ENCODE measurements around the gene PHETA1. TPM values are rescaled to one million over a fixed set of nuclear protein-coding genes. Genes with fewer than 3 reads are reported as not detected.
A peak's percentile ranks its signal among the peaks of the same experiment; 100 is the strongest.

The PHETA1 gene
- total RNA-seq, 1 experiment from 2014 or later = 10.6 TPM

DNA sequence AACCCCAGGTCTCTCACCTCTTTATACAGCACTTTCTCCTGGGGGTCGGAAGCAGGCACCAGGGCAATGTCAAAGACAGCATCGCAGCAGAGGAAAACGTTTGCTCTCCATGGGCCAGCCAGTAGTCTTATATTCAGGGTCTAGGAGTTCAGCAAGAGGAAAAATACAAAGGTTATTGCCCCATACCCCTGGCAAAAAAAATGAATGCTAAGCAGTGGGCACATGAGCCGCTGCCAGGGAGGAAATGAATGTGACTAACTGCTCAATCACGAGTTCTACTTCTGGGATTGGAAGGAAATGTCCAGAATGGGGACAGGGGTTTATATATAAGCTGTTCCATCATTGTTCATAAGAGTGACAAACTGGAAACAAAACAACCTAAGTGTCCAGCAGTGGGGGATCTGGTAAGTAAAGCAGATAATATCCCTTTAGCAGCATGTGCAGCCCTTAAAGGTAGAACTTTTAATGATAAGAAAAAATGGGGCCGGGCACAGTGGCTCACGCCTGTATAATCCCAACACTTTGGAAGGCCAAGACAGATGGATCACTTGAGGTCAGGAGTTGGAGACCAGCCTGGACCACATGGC lies 53.8 kb downstream of the PHETA1 start (continued):
- TF ChIP-seq YY1 (IDR thresholded peaks at IDR 0.05; ENCODE audit: extremely low read depth, insufficient replicate concordance, low read depth, low read length) = no peak
- no peak for TF ChIP-seq FOSL1 (IDR thresholded peaks at IDR 0.05; ENCODE audit: low read depth)
- no peak for TF ChIP-seq TCF7L2 (IDR thresholded peaks at IDR 0.05; ENCODE audit: borderline replicate concordance, extremely low read depth, insufficient read depth, insufficient read length)
- TF ChIP-seq EGR1 (IDR thresholded peaks at IDR 0.05; ENCODE audit: low read depth) = no peak
- no peak for TF ChIP-seq POLR2A (IDR thresholded peaks at IDR 0.05; ENCODE audit: borderline replicate concordance, extremely low read depth, insufficient read depth, insufficient read length)
- no peak for TF ChIP-seq POLR2AphosphoS5 (IDR thresholded peaks at IDR 0.05; ENCODE audit: low read depth, low read length)
- TF ChIP-seq SRF (IDR thresholded peaks at IDR 0.05; ENCODE audit: low read depth) = no peak

DNA sequence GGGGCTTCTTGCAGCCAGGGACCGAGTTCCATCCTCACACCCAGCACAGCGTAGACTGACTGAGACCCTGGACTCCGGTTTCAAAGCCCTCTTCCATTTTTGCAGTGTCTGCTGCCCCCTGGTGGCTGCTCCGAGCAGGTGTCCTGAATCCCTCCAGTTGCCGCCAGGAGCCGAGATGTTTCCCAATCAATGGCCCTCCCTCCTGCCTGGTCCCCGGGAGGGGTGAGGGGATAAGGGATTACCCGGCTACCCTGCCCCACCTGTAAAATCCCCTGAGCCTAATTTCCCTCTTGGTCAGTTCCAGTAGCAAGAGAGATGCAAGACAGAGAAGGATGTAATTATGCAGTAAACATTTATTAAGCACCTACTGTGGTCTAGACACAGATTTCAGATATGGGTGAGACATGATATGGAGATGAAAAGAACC lies 55.0 kb downstream of the PHETA1 start:
- Histone ChIP-seq H3K36me3 (ENCODE audit: control insufficient read depth in 1 of 2, insufficient read depth in 2 of 2, low read length in 2 of 2) (no peaks in the 10 kb centered on the region), H3K4me1 (ENCODE audit: control insufficient read depth in 1 of 2, insufficient read depth in 2 of 2, low read length in 2 of 2) (peaks cover 5 to 17% of the 10 kb centered on the region in 2 experiments), H4K20me1 (ENCODE audit: insufficient read depth) (no peaks in the 10 kb centered on the region), H3K9me3 (ENCODE audit: control insufficient read depth in 1 of 2, insufficient read depth in 1 of 2, low read depth in 1 of 2, low read length in 2 of 2) (no peaks in the 10 kb centered on the region), H3K9me2 (ENCODE audit: insufficient read depth) (no peaks in the 10 kb centered on the region), H3K27me3 (ENCODE audit: insufficient read depth, low read length) (no peaks in the 10 kb centered on the region), H3K4me3 (replicated peaks in 1 of 2; ENCODE audit: low read depth in 1 of 2, low read length in 2 of 2) (no peak overlapping the region), H2AFZ (ENCODE audit: low read depth, low read length, poor library complexity, severe bottlenecking) (peak overlapping the region; percentile 94), H3K27ac (ENCODE audit: low read depth, low read length) (no peak overlapping the region), H3K4me2 (ENCODE audit: low read length) (peak overlapping the region; percentile 59), H3K9ac (ENCODE audit: low read length) (no peak overlapping the region), H3K79me2 (ENCODE audit: insufficient read depth, low read length) (no peaks in the 10 kb centered on the region)
- ChIA-PET RAD21 (ENCODE audit: low non-redundant PET in 1 of 2, low total read pairs in 2 of 2, uncharacterized antibody in 2 of 2, unreplicated experiment in 2 of 2) (interaction anchor here in 1 of 2 experiments (0.7 kb wide), 1 partner anchor 278 kb away, joined by 11 read pairs; no protein-coding TSS in a partner anchor), POLR2A (no interaction called here), CTCF (no interaction called here)
- no TSS peak for BruUV-seq (replicated peaks)
- intact Hi-C loops (cut with micrococcal nuclease) = loop anchor here (1.0 to 10.0 kb wide), 3 partner anchors 290 to 569 kb away; partner anchors contain the start of gene PPP1CC
- TF ChIP-seq SIN3A (IDR thresholded peaks at IDR 0.05; ENCODE audit: low read depth) = no peak
- TF ChIP-seq, protein P1, sequence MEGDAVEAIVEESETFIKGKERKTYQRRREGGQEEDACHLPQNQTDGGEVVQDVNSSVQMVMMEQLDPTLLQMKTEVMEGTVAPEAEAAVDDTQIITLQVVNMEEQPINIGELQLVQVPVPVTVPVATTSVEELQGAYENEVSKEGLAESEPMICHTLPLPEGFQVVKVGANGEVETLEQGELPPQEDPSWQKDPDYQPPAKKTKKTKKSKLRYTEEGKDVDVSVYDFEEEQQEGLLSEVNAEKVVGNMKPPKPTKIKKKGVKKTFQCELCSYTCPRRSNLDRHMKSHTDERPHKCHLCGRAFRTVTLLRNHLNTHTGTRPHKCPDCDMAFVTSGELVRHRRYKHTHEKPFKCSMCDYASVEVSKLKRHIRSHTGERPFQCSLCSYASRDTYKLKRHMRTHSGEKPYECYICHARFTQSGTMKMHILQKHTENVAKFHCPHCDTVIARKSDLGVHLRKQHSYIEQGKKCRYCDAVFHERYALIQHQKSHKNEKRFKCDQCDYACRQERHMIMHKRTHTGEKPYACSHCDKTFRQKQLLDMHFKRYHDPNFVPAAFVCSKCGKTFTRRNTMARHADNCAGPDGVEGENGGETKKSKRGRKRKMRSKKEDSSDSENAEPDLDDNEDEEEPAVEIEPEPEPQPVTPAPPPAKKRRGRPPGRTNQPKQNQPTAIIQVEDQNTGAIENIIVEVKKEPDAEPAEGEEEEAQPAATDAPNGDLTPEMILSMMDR (IDR thresholded peaks at IDR 0.05 in 2 of 3, conservative IDR thresholded peaks at IDR 0.05 in 1 of 3; ENCODE audit: borderline replicate concordance in 1 of 3, insufficient read depth in 1 of 3, low read depth in 2 of 3, low read length in 2 of 3) = peak; percentile 92 to 98 (median 94)
- peak; percentile 86 for TF ChIP-seq CEBPB (IDR thresholded peaks at IDR 0.05; ENCODE audit: low read depth)
- peak; percentile 54 for TF ChIP-seq YY1 (IDR thresholded peaks at IDR 0.05; ENCODE audit: extremely low read depth, insufficient replicate concordance, low read depth, low read length)
- TF ChIP-seq ZNF274 (IDR thresholded peaks at IDR 0.05; ENCODE audit: low read depth, low read length) = no peak
- peak; percentile 14 for TF ChIP-seq TCF7L2 (IDR thresholded peaks at IDR 0.05; ENCODE audit: borderline replicate concordance, extremely low read depth, insufficient read depth, insufficient read length)
- TF ChIP-seq, protein P2, sequence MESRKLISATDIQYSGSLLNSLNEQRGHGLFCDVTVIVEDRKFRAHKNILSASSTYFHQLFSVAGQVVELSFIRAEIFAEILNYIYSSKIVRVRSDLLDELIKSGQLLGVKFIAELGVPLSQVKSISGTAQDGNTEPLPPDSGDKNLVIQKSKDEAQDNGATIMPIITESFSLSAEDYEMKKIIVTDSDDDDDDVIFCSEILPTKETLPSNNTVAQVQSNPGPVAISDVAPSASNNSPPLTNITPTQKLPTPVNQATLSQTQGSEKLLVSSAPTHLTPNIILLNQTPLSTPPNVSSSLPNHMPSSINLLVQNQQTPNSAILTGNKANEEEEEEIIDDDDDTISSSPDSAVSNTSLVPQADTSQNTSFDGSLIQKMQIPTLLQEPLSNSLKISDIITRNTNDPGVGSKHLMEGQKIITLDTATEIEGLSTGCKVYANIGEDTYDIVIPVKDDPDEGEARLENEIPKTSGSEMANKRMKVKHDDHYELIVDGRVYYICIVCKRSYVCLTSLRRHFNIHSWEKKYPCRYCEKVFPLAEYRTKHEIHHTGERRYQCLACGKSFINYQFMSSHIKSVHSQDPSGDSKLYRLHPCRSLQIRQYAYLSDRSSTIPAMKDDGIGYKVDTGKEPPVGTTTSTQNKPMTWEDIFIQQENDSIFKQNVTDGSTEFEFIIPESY (IDR thresholded peaks at IDR 0.05; ENCODE audit: extremely low read depth, insufficient replicate concordance, low read length) = no peak
- TF ChIP-seq RAD21 (IDR thresholded peaks at IDR 0.05; ENCODE audit: low read depth) = peak; percentile 93
- DNase-seq (ENCODE audit: low read depth, low spot score) (peak; percentile 63), ATAC-seq (peak; percentile 92)

Data from HCT116 (cell line).